GM12878 (cell line): Measurements from ENCODE around the gene GMNN. TPM values are rescaled to one million over a fixed set of nuclear protein-coding genes. Genes with fewer than 3 reads are reported as not detected.

Experiments
- ATAC-seq: fragments of 200-7000 bp; cut with Tn5 transposase; 3 replicates; pipeline ENCODE4 v1.9.1; 2020; ENCODE audit warnings: mild to moderate bottlenecking, moderate library complexity
- BruUV-seq: library from RNA; stranded (reverse); fragments of 400-500 nt; replicated peaks from 2 replicates; lab custom pipeline; 2021; lab: Mats Ljungman, UMichigan
- CTCF ChIA-PET: fragments of 300-600 bp; sonication (Branson Sonifier 250); formaldehyde crosslinking; extraction: SDS; loops from one replicate; lab custom pipeline; 2021; ENCODE audit warnings: inconsistent platforms; lab: Yijun Ruan, JAX
- POLR2A ChIA-PET: fragments of 350-600 bp; formaldehyde crosslinking; extraction: SDS; loops from one replicate; lab custom pipeline; 2021; ENCODE audit warnings: inconsistent platforms; lab: Charles Lee
- RAD21 ChIA-PET: fragments of 300-600 bp; sonication (Branson Sonifier 250); formaldehyde crosslinking; loops from one replicate; lab custom pipeline; 2023; ENCODE audit warnings: antibody characterized with exemption; ENCODE audit not compliant: unreplicated experiment; lab: Charles Lee
- SMC1A ChIA-PET: fragments of 300-600 bp; sonication (Branson Sonifier 250); formaldehyde crosslinking; loops from one replicate; lab custom pipeline; 2023; ENCODE audit not compliant: unreplicated experiment, uncharacterized antibody; lab: Charles Lee
- DNase-seq: peaks from one replicate; pipeline ENCODE4 v3.0.0-alpha.2; 2011; ENCODE audit warnings: low read depth, low spot score
- FAIRE-seq: peaks from 3 replicates; lab custom pipeline; 2011; peaks lifted over from hg19 to GRCh38; lab: Jason Lieb, UNC
- H2AFZ ChIP-seq: 2 replicates; pipeline ENCODE4 v1.6.0; 2011; ENCODE audit warnings: low read depth, low read length, control low read depth; ENCODE audit not compliant: control insufficient read depth
- H3K27ac ChIP-seq: 2 replicates; pipeline ENCODE4 v1.5.1; 2011; ENCODE audit warnings: control low read depth; ENCODE audit not compliant: control insufficient read depth, insufficient read depth
- H3K27me3 ChIP-seq, 2 experiments: replicated peaks in 1 of 2; 2 replicates each; pipeline versions ENCODE4 v1.6.0 to v1.6.1; 2011; ENCODE audit warnings: low read length in 1 of 2; ENCODE audit not compliant: control insufficient read depth in 2 of 2, insufficient read depth in 2 of 2
- H3K36me3 ChIP-seq, 2 experiments: 2 replicates each; pipeline ENCODE4 v1.5.1; 2011; ENCODE audit warnings: low read length in 1 of 2; ENCODE audit not compliant: control insufficient read depth in 2 of 2, insufficient read depth in 2 of 2
- H3K4me1 ChIP-seq: 2 replicates; pipeline ENCODE4 v1.6.1; 2011; ENCODE audit warnings: mild to moderate bottlenecking, low read length, moderate library complexity, mixed read lengths; ENCODE audit not compliant: control insufficient read depth, insufficient read depth
- H3K4me2 ChIP-seq: 2 replicates; pipeline ENCODE4 v1.6.0; 2011; ENCODE audit warnings: control low read depth; ENCODE audit not compliant: control insufficient read depth, insufficient read depth
- H3K4me3 ChIP-seq: fragments of 200-600 bp; sonication (generic); 2 replicates; pipeline ENCODE4 v1.5.1; 2016
- H3K79me2 ChIP-seq: 2 replicates; pipeline ENCODE4 v1.6.0; 2011; ENCODE audit warnings: low read length; ENCODE audit not compliant: control insufficient read depth, insufficient read depth
- H3K9ac ChIP-seq: 2 replicates; pipeline ENCODE4 v1.8.0; 2011; ENCODE audit warnings: low read length, control low read depth, mixed read lengths; ENCODE audit not compliant: control insufficient read depth, insufficient read depth
- H3K9me3 ChIP-seq: replicated peaks from 3 replicates; pipeline ENCODE4 v1.5.1; 2011; ENCODE audit warnings: mild to moderate bottlenecking, low read length; ENCODE audit not compliant: control insufficient read depth, insufficient read depth
- H4K20me1 ChIP-seq: 2 replicates; pipeline ENCODE4 v1.6.0; 2011; ENCODE audit not compliant: control insufficient read depth, insufficient read depth
- CEBPB ChIP-seq, 2 experiments: fragments of 150-350 bp in 1 of 2; IDR thresholded peaks; 2 replicates each; pipeline ENCODE4 v1.6.1; 2012 to 2014; ENCODE audit warnings: low read depth in 2 of 2, low read length in 2 of 2, borderline replicate concordance in 1 of 2, inconsistent platforms in 1 of 2
- in situ Hi-C: fragments of 300-500 bp; cut with MboI; formaldehyde crosslinking; loops from 9 replicates; pipeline ENCODE4 v1.14.3; 2018; ENCODE audit warnings: mixed read lengths
- intact Hi-C: fragments of 100-400 bp; cut with micrococcal nuclease; formaldehyde crosslinking; loops from one replicate; pipeline ENCODE4 v1.14.2; 2022; ENCODE audit not compliant: unreplicated experiment
- polyA plus RNA-seq, 11 experiments: library from polyadenylated mRNA; depleted of rRNA in 4 of 11; unstranded in 6 of 11; stranded (reverse) in 5 of 11; fragments of >200 nt; fragmentation: Nextera tagmentation in 4 of 11; fragmentation: Illumina TruSeq in 1 of 11; extraction: Ambion mirVana in 4 of 11; extraction: Trizol in 1 of 11; gene quantifications; 1 replicate in 1 of 11; 2 replicates in 10 of 11; pipeline versions ENCODE4 v1.2.1 to v1.2.3, GENCODE V29; 2011 to 2016; ENCODE audit warnings: inconsistent platforms in 2 of 11, missing spikeins in 2 of 11, low read depth in 1 of 11
- total RNA-seq, 4 experiments: library from RNA; depleted of rRNA in 3 of 4; stranded (reverse); fragments of >200 nt in 3 of 4; fragmentation: Illumina TruSeq in 1 of 4; extraction: Trizol in 1 of 4; gene quantifications; 2 replicates each; pipeline versions ENCODE4 v1.2.1 to v1.2.3, GENCODE V29; 2013 to 2021
- TF ChIP-seq, protein P1 (sequence below): fragments of 450-650 bp; IDR thresholded peaks from 2 replicates; pipeline ENCODE4 v1.6.1; 2016; ENCODE audit warnings: mild to moderate bottlenecking

GMNN gene
- total and polyA plus RNA-seq, 10 of the 15 experiments (the other 5 are each of a cell fraction or from before 2014, with no cell fraction given) = 51.9 to 153 (median 105) TPM

DNA sequence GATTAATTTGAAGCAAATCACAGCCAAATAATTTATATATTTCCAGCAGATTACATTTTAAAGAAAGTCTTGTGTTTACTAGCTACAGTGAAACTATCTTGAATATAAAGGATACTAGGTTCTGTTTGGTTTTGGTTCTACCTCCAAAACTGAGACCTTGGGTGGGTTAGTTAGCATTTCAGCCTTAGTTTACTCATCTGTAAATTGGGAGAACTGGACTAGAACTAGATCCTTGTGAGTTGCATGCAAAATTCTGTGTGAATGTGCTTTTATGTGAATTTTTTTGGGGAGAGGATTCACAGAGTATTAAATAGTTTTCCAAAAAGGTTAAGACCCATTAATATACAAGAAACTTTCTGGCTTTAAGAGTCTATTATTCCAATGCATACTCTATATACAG lies 4.1 kb downstream of the GMNN start:
- Histone ChIP-seq H3K4me2 (peak overlapping the region; percentile 91), H3K4me3 (peak overlapping the region; percentile 66), H3K36me3 (peaks cover 2 to 13% of the 10 kb centered on the region in 2 experiments; a peak in 3 of 4 replicates), H3K4me1 (peaks cover 3% of the 10 kb centered on the region; the same call in 1 of the 2 replicates), H3K27ac (peak overlapping the region; percentile 87), H3K9ac (peak overlapping the region; percentile 66), H3K9me3 (no peaks in the 10 kb centered on the region), H2AFZ (no peak overlapping the region), H3K27me3 (no peaks in the 10 kb centered on the region), H4K20me1 (no peaks in the 10 kb centered on the region; the same call in 1 of the 2 replicates), H3K79me2 (peaks cover 76% of the 10 kb centered on the region)
- in situ Hi-C loops = no loop called here
- no peak for DNase-seq
- BruUV-seq = no TSS peak
- FAIRE-seq = no peak
- POLR2A ChIA-PET = interaction anchor here (1.0 to 2.3 kb wide), 9 partner anchors 36 to 274 kb away, joined by 3 to 25 read pairs (median 5); partner anchors contain the start of gene C6orf62
- SMC1A ChIA-PET = interaction anchor here (0.7 to 3.2 kb wide), 21 partner anchors 9 to 370 kb away, joined by 3 to 19 read pairs (median 4); partner anchors contain the start of genes ARMH2, C6orf62 and RIPOR2
- CTCF ChIA-PET = interaction anchor here (0.6 to 2.5 kb wide), 19 partner anchors 25 to 372 kb away, joined by 3 to 9 read pairs (median 5); no protein-coding TSS in a partner anchor
- ATAC-seq = no peak
- RAD21 ChIA-PET = interaction anchor here (1.0 to 3.2 kb wide), 18 partner anchors 16 to 292 kb away, joined by 3 to 14 read pairs (median 5); partner anchors contain the start of gene C6orf62
- TF ChIP-seq, protein P1, sequence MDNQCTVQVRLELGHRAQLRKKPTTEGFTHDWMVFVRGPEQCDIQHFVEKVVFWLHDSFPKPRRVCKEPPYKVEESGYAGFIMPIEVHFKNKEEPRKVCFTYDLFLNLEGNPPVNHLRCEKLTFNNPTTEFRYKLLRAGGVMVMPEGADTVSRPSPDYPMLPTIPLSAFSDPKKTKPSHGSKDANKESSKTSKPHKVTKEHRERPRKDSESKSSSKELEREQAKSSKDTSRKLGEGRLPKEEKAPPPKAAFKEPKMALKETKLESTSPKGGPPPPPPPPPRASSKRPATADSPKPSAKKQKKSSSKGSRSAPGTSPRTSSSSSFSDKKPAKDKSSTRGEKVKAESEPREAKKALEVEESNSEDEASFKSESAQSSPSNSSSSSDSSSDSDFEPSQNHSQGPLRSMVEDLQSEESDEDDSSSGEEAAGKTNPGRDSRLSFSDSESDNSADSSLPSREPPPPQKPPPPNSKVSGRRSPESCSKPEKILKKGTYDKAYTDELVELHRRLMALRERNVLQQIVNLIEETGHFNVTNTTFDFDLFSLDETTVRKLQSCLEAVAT = peak; percentile 9; the same call in 1 of the 2 replicates
- no peak for TF ChIP-seq CEBPB (IDR thresholded peaks at IDR 0.05; ENCODE audit: borderline replicate concordance in 1 of 2, low read depth in 2 of 2, low read length in 2 of 2)
- intact Hi-C loops = loop anchor here (5.0 to 10.0 kb wide), 5 partner anchors 153 to 374 kb away; partner anchors contain the start of gene MRS2
